ENCODE measurements around the gene MRPS27. TPM values are rescaled to one million over a fixed set of nuclear protein-coding genes. Genes with fewer than 3 reads are reported as not detected.

The MRPS27 gene
- total and polyA plus RNA-seq, 9 of the 15 experiments (the other 6 are each of a cell fraction or from before 2014, with no cell fraction given) = 73.6 to 144 (median 106) TPM

GRCh38 chr5:72280581-72281069 lies 39.4 kb downstream of the MRPS27 start (continued):
- TF ChIP-seq, protein P1, sequence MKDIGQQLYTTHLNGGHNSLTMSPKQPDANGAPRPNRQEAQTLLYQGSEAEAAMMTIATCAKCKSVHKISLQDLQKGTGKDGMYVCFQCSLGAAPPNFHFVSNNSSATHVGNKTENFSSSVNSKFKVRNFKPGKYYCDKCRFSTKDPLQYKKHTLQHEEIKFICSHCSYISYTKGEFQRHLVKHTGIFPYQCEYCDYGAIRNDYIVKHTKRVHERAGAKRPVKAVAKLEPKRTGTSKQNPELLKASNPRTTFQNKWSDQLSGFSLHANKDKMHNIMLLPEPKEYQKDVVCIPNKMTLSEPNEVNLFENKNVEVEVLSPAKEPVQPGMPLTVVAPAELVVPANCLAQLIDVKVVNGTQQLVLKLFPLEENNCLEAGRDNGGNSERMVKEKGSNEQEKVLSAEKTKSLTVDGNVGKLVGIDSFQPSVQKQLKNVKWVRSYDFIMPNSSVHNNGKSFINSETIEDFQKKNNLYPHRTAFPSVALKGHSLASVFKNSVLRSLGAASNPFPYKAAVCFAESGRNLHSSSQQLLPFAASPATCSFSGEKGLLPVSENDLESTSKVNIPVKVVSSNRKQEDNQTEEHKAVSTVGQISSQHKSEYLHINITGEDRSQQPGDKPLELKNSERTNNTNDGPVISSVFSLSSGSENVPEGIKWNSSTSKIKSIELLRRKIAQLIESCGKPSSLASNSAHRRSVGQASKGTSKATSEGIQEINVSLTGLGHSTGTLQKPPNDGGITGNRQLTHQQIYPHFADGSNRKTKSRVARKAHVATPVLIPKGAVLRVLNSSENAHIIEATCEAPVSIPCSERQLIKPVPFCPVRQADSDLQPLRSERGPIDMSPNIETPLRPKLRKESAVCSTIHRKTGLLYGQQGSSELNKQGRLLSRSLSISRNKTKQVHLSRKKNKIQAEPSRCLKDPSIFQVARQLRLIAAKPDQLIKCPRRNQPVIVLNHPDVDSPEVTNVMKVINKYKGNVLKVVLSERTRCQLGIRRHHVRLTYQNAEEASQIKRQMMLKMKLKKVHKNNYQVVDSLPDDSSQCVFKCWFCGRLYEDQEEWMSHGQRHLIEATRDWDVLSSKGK (CRISPR knock-in tag; IDR thresholded peaks at IDR 0.05) = no peak
- TF ChIP-seq FOSL1 (tag; conservative IDR thresholded peaks at IDR 0.05) (no peak), BMI1 (IDR thresholded peaks at IDR 0.05; ENCODE audit: low read length) (no peak), NR1H2 (CRISPR knock-in tag; IDR thresholded peaks at IDR 0.05) (no peak), SNRNP70 (optimal IDR thresholded peaks at IDR 0.05; ENCODE audit: low read depth, low read length) (no peak), GATAD2B (IDR thresholded peaks at IDR 0.05; ENCODE audit: borderline replicate concordance) (0 out of 2 replicates have a peak, but pooled peaks have one; percentile 20), BDP1 (IDR thresholded peaks at IDR 0.05; ENCODE audit: insufficient read depth, insufficient read length) (no peak), KLF13 (tag; IDR thresholded peaks at IDR 0.05; ENCODE audit: borderline replicate concordance, low read depth) (no peak), THRA (IDR thresholded peaks at IDR 0.05) (no peak), SRSF9 (IDR thresholded peaks at IDR 0.05; ENCODE audit: borderline replicate concordance, low read depth, low read length) (no peak), ARID1B (IDR thresholded peaks at IDR 0.05) (peak; percentile 37; the same call in 1 of the 2 replicates), GABPB2 (CRISPR knock-in tag; conservative IDR thresholded peaks at IDR 0.05) (no peak), RUNX1 (IDR thresholded peaks at IDR 0.05; ENCODE audit: low read depth) (no peak), PHB2 (IDR thresholded peaks at IDR 0.05; ENCODE audit: low read depth) (no peak), ZNF445 (CRISPR knock-in tag; IDR thresholded peaks at IDR 0.05; ENCODE audit: low read depth) (no peak), NFYB (IDR thresholded peaks at IDR 0.05; ENCODE audit: extremely low read depth, insufficient read length) (no peak), SMAD4 (CRISPR knock-in tag; conservative IDR thresholded peaks at IDR 0.05) (peak; percentile 66), TAF1 (IDR thresholded peaks at IDR 0.05; ENCODE audit: control insufficient read depth, extremely low read depth, insufficient read depth, low read length, severe bottlenecking) (no peak), ZNF780A (CRISPR knock-in tag; IDR thresholded peaks at IDR 0.05) (no peak)
- TF ChIP-seq, protein P2, sequence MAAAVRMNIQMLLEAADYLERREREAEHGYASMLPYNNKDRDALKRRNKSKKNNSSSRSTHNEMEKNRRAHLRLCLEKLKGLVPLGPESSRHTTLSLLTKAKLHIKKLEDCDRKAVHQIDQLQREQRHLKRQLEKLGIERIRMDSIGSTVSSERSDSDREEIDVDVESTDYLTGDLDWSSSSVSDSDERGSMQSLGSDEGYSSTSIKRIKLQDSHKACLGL (CRISPR knock-in tag; IDR thresholded peaks at IDR 0.05; ENCODE audit: borderline replicate concordance, poor library complexity, severe bottlenecking) = no peak
- TF ChIP-seq, protein P3, sequence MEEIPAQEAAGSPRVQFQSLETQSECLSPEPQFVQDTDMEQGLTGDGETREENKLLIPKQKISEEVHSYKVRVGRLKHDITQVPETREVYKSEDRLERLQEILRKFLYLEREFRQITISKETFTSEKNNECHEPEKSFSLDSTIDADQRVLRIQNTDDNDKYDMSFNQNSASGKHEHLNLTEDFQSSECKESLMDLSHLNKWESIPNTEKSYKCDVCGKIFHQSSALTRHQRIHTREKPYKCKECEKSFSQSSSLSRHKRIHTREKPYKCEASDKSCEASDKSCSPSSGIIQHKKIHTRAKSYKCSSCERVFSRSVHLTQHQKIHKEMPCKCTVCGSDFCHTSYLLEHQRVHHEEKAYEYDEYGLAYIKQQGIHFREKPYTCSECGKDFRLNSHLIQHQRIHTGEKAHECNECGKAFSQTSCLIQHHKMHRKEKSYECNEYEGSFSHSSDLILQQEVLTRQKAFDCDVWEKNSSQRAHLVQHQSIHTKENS (CRISPR knock-in tag; IDR thresholded peaks at IDR 0.05) = no peak
- TF ChIP-seq, protein P4, sequence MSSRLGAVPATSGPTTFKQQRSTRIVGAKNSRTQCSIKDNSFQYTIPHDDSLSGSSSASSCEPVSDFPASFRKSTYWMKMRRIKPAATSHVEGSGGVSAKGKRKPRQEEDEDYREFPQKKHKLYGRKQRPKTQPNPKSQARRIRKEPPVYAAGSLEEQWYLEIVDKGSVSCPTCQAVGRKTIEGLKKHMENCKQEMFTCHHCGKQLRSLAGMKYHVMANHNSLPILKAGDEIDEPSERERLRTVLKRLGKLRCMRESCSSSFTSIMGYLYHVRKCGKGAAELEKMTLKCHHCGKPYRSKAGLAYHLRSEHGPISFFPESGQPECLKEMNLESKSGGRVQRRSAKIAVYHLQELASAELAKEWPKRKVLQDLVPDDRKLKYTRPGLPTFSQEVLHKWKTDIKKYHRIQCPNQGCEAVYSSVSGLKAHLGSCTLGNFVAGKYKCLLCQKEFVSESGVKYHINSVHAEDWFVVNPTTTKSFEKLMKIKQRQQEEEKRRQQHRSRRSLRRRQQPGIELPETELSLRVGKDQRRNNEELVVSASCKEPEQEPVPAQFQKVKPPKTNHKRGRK (tag; IDR thresholded peaks at IDR 0.05) = no peak
